ENCODE measurements around the gene PARK7.

Gene PARK7

DNA sequence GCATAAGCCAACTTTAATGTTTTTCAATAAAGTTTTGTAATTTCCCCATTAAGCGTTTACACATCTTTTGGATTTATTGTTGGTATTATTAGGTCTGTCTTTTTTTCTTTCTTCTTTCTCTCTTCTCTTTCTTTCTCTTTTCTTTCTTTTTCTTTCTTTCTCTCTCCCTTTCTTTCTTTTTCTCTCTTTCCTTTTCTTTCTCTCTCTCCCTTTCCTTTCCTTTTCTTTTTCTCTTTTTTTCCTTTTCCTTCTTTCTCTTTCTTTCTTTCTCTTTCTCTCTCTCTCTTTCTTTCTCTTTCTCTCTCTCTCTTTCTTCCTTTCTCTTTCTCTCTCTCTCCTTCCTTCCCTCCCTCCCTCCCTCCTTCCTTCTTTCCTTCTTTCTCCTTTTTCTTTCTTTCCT is 33.3 kb downstream of the PARK7 start:
- no peaks in the 10 kb centered on the region for H3K27me3 ChIP-seq (ENCODE audit: control insufficient read depth, insufficient read depth, low read length)
- H3K9me3 ChIP-seq (ENCODE audit: control insufficient read depth, insufficient read depth, low read length): no peaks in the 10 kb centered on the region
- H3K4me1 ChIP-seq (ENCODE audit: control insufficient read depth, insufficient read depth, low read length): no peaks in the 10 kb centered on the region
- WGBS (ENCODE audit: insufficient coverage, insufficient read length): no CpG with 5 or more reads among the region's 1 CpG
- DNase-seq (ENCODE audit: low read depth, low spot score): no peak
- H3K36me3 ChIP-seq (ENCODE audit: control insufficient read depth, insufficient read depth, low read length): no peaks in the 10 kb centered on the region
- H3K27ac ChIP-seq (ENCODE audit: low read length): no peak overlapping the region
- no peak overlapping the region for H3K4me3 ChIP-seq (ENCODE audit: low read length)

- no peaks in the 10 kb centered on the region for H3K4me1 ChIP-seq (ENCODE audit: control insufficient read depth, insufficient read depth, low read length)
- no CpG with 5 or more reads among the region's 5 CpGs for WGBS (ENCODE audit: insufficient coverage, insufficient read length)
- no peak for DNase-seq (ENCODE audit: low read depth, low spot score)
- H3K27me3 ChIP-seq (ENCODE audit: control insufficient read depth, insufficient read depth, low read length): no peaks in the 10 kb centered on the region
- H3K4me3 ChIP-seq (ENCODE audit: low read length): no peak overlapping the region
- H3K27ac ChIP-seq (ENCODE audit: low read length): no peak overlapping the region
- no peaks in the 10 kb centered on the region for H3K9me3 ChIP-seq (ENCODE audit: control insufficient read depth, insufficient read depth, low read length)
- H3K36me3 ChIP-seq (ENCODE audit: control insufficient read depth, insufficient read depth, low read length): no peaks in the 10 kb centered on the region
Observed at GRCh38 chr1:7995437-7995836, 33.9 kb downstream of the PARK7 start.

DNA sequence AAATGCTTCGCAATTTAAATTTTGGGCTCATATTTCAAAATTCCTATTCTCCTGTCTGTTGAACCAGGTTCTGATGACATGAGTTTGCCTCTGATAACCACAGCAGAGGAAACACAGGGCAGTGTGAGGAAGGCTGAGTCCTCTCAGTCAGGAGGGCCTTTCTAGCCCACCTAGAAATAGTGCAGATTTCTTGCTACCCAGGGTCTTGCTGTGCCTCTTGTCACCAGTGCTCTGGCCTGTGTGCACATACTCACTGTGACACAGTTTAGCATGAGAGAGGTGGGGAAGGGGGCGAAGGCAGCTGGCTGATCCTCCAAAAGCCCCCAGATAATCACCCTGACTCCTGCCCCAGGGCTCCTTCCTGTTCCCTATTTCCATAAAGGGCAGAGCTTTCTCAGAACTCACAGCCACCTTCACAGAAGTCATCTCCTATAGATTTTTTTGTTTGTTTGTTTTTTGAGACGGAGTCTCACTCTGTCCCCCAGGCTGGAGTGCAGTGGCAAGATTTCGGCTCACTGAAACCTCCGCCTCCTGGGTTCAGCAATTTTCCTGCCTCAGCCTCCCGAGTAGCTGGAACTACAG is 40.9 kb downstream of the PARK7 start:
- Histone ChIP-seq H3K4me1 (ENCODE audit: control insufficient read depth, insufficient read depth, low read length) (peaks cover 4% of the 10 kb centered on the region), H3K27ac (ENCODE audit: low read length) (no peak overlapping the region), H3K27me3 (ENCODE audit: control insufficient read depth, insufficient read depth, low read length) (no peaks in the 10 kb centered on the region), H3K4me3 (ENCODE audit: low read length) (no peak overlapping the region), H3K9me3 (ENCODE audit: control insufficient read depth, insufficient read depth, low read length) (no peaks in the 10 kb centered on the region), H3K36me3 (ENCODE audit: control insufficient read depth, insufficient read depth, low read length) (no peaks in the 10 kb centered on the region)
- no CpG with 5 or more reads among the region's 6 CpGs for WGBS (ENCODE audit: insufficient coverage, insufficient read length)
- no peak for DNase-seq (ENCODE audit: low read depth, low spot score)

DNA sequence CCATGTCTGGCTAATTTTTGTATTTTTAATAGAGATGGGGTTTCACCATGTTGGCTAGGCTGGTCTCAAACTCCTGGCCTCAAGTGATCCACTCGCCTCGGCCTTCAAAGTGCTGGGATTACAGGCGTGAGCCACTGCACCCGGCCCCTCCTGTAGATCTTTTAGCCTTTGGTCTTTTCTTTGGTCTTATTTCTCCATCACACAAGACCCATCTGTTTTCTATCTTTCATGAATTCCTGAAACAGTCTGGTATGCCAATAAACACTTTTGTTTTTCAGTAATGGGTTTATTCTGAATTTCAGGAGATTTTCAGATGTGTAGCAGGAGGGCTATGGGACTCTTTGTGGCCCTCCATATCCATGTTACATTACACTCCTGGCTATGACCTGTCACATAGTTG is 41.4 kb downstream of the PARK7 start:
- H3K4me1 ChIP-seq (ENCODE audit: control insufficient read depth, insufficient read depth, low read length): peaks cover 4% of the 10 kb centered on the region
- H3K27ac ChIP-seq (ENCODE audit: low read length): no peak overlapping the region
- no peaks in the 10 kb centered on the region for H3K9me3 ChIP-seq (ENCODE audit: control insufficient read depth, insufficient read depth, low read length)
- H3K4me3 ChIP-seq (ENCODE audit: low read length): no peak overlapping the region
- H3K27me3 ChIP-seq (ENCODE audit: control insufficient read depth, insufficient read depth, low read length): no peaks in the 10 kb centered on the region
- no CpG with 5 or more reads among the region's 4 CpGs for WGBS (ENCODE audit: insufficient coverage, insufficient read length)
- H3K36me3 ChIP-seq (ENCODE audit: control insufficient read depth, insufficient read depth, low read length): no peaks in the 10 kb centered on the region
- no peak for DNase-seq (ENCODE audit: low read depth, low spot score)

GRCh38 chr1:8003438-8004112 is 42.1 kb downstream of the PARK7 start:
- H3K4me3 ChIP-seq (ENCODE audit: low read length): no peak overlapping the region
- no peaks in the 10 kb centered on the region for H3K9me3 ChIP-seq (ENCODE audit: control insufficient read depth, insufficient read depth, low read length)
- DNase-seq (ENCODE audit: low read depth, low spot score): no peak
- H3K36me3 ChIP-seq (ENCODE audit: control insufficient read depth, insufficient read depth, low read length): no peaks in the 10 kb centered on the region
- peaks cover 4% of the 10 kb centered on the region for H3K4me1 ChIP-seq (ENCODE audit: control insufficient read depth, insufficient read depth, low read length)
- no peaks in the 10 kb centered on the region for H3K27me3 ChIP-seq (ENCODE audit: control insufficient read depth, insufficient read depth, low read length)
- no peak overlapping the region for H3K27ac ChIP-seq (ENCODE audit: low read length)
- WGBS (ENCODE audit: insufficient coverage, insufficient read length): 100% methylated on average over 1 of the region's 6 CpGs

- Histone ChIP-seq H3K27me3 (ENCODE audit: control insufficient read depth, insufficient read depth, low read length) (no peaks in the 10 kb centered on the region), H3K9me3 (ENCODE audit: control insufficient read depth, insufficient read depth, low read length) (no peaks in the 10 kb centered on the region), H3K4me1 (ENCODE audit: control insufficient read depth, insufficient read depth, low read length) (peaks cover 4% of the 10 kb centered on the region), H3K27ac (ENCODE audit: low read length) (no peak overlapping the region), H3K4me3 (ENCODE audit: low read length) (no peak overlapping the region), H3K36me3 (ENCODE audit: control insufficient read depth, insufficient read depth, low read length) (no peaks in the 10 kb centered on the region)
- no peak for DNase-seq (ENCODE audit: low read depth, low spot score)
- no CpG with 5 or more reads among the region's 18 CpGs for WGBS (ENCODE audit: insufficient coverage, insufficient read length)
Observed at GRCh38 chr1:8004113-8004802, 42.7 kb downstream of the PARK7 start.

GRCh38 chr1:8004803-8005573 is 43.5 kb downstream of the PARK7 start:
- no peaks in the 10 kb centered on the region for H3K27me3 ChIP-seq (ENCODE audit: control insufficient read depth, insufficient read depth, low read length)
- no peak for DNase-seq (ENCODE audit: low read depth, low spot score)
- no CpG with 5 or more reads among the region's 17 CpGs for WGBS (ENCODE audit: insufficient coverage, insufficient read length)
- H3K27ac ChIP-seq (ENCODE audit: low read length): no peak overlapping the region
- H3K4me1 ChIP-seq (ENCODE audit: control insufficient read depth, insufficient read depth, low read length): peaks cover 4% of the 10 kb centered on the region
- H3K36me3 ChIP-seq (ENCODE audit: control insufficient read depth, insufficient read depth, low read length): no peaks in the 10 kb centered on the region
- no peak overlapping the region for H3K4me3 ChIP-seq (ENCODE audit: low read length)
- no peaks in the 10 kb centered on the region for H3K9me3 ChIP-seq (ENCODE audit: control insufficient read depth, insufficient read depth, low read length)

DNA sequence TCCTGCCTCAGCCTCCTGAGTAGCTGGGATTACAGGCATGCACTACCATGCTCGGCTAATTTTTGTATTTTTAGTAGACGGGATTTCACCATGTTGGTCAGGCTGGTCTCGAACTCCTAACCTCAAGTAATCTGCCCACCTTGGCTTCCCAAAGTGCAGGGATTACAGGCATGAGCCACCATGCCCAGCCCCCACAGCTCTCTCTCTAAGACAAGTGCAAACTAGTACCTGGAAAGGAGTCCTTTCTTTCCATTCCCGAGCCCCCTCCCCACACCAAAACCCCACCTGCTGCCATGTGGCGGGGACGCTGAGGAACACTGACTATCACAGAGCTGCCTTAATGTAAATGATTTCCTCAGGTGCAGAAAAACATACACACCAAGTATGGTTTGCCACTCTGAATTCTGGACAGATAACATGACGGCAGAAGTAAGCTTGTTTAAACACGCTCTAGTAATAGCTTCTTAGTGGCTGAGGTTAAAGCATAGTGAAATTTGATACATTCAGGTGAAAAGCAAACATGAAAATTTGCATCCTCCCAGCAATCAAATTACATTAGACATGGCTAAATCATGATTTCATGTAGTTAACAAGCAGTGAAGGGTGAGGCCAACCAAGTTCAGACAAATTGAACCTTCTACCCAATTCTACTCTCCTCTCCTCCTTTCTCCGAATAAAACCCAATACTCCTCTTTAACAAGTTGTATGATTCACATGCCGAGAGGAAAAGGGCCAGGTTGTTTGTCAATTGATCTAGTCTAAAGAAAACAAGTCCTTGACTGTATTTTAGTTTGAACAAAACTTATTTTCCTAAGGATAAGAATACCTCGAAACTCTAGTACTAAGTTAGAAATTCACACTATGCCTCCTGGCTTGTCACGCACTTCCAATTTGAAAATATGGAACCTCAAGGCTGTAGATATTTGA is 44.8 kb downstream of the PARK7 start:
- Histone ChIP-seq H3K27ac (ENCODE audit: low read length) (no peak overlapping the region), H3K36me3 (ENCODE audit: control insufficient read depth, insufficient read depth, low read length) (peaks cover 3% of the 10 kb centered on the region; the same call in 1 of the 2 replicates), H3K9me3 (ENCODE audit: control insufficient read depth, insufficient read depth, low read length) (no peaks in the 10 kb centered on the region), H3K4me1 (ENCODE audit: control insufficient read depth, insufficient read depth, low read length) (peaks cover 4% of the 10 kb centered on the region), H3K4me3 (ENCODE audit: low read length) (no peak overlapping the region), H3K27me3 (ENCODE audit: control insufficient read depth, insufficient read depth, low read length) (no peaks in the 10 kb centered on the region)
- 100% methylated on average over 1 of the region's 12 CpGs for WGBS (ENCODE audit: insufficient coverage, insufficient read length)
- DNase-seq (ENCODE audit: low read depth, low spot score): no peak

DNA sequence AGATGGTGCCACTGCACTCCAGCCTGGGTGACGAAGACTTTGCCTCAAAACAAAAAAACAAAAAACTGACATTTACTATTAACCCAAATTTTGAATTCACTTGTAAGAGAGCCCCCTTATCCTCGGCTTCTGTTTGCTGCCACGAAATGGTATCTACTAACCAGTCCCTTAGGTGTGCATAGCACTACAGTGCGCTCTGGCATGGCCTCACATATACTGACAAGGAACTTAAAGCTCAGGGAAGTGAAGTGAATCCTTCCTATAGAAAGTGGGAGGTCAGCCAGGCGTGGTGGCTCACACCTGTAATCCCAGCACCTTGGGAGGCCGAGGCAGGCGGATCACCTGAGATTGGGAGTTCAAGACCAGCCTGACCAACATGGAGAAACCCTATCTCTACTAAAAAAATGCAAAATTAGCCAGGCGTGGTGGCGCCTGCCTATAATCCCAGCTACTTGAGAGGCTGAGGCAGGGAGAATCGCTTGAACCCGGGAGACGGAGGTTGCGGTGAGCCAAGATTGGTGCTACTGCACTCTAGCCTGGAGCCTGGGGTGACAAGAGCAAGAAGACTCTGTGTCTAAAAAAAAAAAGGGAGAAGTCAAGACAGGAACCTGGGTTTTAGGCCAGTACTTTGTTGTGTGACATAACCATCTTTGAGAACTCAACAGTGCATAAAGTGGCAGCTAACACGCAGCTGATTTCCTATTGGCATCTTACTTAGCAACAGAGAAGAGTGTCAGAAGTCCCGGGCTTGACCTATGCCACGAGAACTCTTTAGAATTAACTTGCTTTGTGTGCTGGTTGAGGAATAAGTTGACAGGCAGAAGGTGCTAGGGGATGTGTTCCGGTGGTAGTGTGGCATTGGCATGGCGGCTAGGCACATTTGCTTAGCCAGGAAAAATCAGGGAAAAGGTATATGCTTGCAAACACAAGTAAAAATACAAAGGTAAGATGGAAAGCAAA is 47.8 kb downstream of the PARK7 start:
- no peaks in the 10 kb centered on the region for H3K9me3 ChIP-seq (ENCODE audit: control insufficient read depth, insufficient read depth, low read length)
- H3K36me3 ChIP-seq (ENCODE audit: control insufficient read depth, insufficient read depth, low read length): peaks cover 16% of the 10 kb centered on the region; the same call in 1 of the 2 replicates
- H3K4me3 ChIP-seq (ENCODE audit: low read length): no peak overlapping the region
- no CpG with 5 or more reads among the region's 18 CpGs for WGBS (ENCODE audit: insufficient coverage, insufficient read length)
- DNase-seq (ENCODE audit: low read depth, low spot score): no peak
- no peaks in the 10 kb centered on the region for H3K27me3 ChIP-seq (ENCODE audit: control insufficient read depth, insufficient read depth, low read length)
- H3K27ac ChIP-seq (ENCODE audit: low read length): no peak overlapping the region
- H3K4me1 ChIP-seq (ENCODE audit: control insufficient read depth, insufficient read depth, low read length): peaks cover under 1% of the 10 kb centered on the region; the same call in 1 of the 2 replicates

Measured in iPS DF 6.9 (cell line).